NCI-H1105 treated with DMSO at 0.1 percent for 48 hours (cell line): Measurements from ENCODE around the gene MFGE8.

ENCODE experiments used
- DNase-seq: peaks from one replicate; lab custom pipeline; 2025; lab: John Stamatoyannopoulos, UW

MFGE8 gene

DNA sequence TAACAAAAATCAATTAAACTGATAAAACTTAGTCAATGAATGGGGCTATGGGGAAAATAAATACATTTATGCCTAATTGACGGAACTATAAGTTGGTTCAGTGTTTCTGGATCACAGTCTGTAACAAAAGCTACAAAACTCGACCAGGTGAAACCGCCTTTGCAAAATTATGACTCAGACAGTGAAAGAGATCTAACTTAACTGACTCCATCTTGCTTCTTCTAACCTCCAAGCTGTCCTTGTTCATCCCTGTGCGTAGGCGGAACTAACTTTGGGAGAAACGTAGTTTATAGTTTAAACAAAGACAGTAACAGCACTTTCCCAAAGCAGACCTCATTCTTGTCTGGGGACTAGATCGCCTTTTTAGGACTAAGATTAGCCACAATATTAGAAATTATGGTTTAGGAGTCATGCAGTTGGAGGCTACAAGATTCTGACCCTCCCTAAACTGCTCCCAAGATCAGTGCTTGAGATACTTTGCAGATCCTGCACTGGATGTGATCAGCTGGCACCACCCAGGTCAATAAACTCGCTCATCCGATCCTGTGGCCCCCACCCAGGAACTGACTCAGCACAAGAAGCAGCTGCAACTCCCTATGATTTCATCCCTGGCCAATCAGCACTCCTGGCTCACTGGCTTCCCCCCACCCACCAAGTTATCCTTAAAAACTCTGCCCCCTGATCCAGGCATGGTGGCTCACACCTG is 7.2 kb upstream of the MFGE8 start:
- DNase-seq: no peak

DNA sequence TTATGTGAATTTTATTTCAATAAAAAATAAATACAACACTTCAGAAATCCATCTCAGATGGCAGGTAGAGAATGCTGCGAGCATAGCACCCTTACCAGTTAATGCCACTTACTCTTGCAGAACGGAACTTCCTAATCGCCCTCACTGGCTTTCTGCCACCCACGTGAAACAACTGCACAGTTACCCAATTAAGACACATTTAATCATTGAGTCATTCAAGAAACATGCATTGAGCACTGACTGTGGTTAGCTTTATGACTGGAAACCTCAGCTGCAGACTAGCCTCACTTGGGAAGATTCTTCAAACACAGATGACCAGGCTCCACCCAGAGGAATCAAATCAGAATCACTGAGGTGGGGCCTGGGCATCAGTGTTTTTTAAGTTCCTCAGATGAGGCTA is 5.6 kb upstream of the MFGE8 start:
- DNase-seq: peak; percentile 20

DNA sequence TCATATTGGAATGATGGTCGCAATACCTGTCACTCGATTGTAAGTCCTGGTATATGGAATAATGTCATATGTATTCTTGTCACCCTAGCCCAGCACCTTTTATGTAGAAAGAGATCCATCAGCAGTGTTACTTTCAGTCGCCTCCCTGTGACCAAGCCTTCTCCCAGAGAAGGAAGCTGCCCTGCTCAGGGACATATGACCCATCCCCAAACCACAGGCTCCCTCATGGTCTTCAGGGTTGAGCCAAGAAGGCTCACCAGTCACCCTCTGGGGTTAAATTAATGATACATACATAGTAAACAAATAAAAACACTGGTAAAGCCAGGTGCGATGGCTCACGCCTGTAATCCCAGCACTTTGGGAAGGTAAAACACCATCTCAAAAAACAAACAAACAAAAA is 4.6 kb upstream of the MFGE8 start:
- DNase-seq: no peak

DNA sequence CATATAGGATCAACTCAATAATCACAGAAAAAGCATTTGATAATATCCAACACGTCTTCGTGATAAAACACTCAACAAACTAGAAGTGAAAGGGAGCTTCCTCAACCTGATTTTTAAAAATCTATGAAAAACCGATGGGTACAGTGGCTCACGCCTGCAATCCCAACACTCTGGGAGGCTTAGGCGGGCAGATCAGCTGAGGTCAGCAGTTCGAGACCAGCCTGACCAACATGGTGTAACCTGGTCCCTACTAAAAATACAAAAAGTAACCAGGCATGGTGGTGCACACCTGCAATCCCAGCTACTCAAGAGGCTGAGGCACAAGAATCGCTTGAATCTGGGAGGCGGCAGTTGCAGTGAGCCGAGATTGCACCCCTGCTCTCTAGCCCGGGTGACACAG is 2.2 kb upstream of the MFGE8 start:
- DNase-seq: no peak

GRCh38 chr15:88913850-88914169 is 631 bp upstream of the MFGE8 start:
- no peak for DNase-seq

DNA sequence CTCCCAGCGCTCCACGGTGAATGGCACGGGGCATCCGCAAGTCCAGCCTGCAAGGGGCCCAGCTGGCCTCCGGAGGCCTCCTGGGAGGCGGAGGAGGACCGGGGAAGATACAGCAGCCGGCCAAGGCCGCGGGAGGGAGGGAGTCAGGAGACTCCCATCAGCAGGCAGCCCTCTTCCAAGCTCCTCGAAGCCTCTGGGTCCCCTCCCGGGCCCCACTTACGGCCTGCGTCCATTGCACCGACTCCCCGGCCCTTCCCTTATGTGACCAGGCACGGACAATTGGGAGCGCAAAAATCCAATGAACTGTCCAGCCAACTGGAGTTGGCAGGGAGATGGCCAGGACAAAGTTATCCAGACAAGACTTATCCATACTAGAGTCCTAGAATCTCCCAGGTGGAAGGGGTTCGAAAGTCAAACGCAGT is 668 bp downstream of the MFGE8 start:
- no peak for DNase-seq

- DNase-seq: no peak
Measured at GRCh38 chr15:88911766-88912118, 1.4 kb downstream of the MFGE8 start.

DNA sequence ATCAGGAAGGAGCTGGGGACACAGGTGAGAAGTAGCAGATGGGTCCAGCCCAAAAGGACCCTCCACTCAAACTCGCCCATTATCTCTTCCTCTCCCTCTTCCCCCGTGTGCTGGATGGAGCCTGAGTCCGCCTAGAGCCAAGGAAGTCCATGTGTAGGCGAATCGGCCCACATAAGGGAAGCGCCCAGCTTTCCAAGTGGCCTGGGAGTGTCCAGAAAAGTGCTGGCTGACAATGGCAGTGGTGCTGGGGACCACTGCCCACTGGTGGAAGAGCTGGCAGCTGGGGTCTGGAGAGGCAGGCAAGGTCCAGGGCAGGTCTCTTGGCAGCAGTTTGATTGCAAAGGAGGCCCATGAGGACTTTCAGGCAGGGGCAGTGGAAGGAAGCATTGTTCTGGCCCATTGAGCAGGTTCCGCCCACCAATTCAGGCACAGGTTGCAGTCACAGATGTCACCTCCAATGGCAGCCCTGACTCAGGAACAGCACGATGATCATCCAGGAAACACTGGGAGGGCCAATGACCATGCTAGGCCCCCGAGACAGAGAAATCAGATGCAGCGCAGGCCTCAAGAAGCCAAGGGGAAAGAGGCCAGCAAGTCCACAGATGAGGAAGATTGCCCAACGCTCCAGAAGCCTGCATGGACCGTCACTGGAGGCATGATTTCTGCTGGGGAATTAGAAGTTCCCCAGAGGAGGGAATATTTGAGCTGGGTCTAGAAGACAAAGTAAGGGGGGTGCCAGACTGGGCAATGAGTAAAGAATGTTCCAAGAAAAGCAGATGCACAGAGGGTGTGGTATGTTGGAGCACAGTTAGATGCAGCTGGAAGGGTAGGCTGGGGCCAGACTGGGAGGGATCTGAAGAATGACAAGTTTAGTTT is 3.0 kb downstream of the MFGE8 start:
- DNase-seq: no peak

DNA sequence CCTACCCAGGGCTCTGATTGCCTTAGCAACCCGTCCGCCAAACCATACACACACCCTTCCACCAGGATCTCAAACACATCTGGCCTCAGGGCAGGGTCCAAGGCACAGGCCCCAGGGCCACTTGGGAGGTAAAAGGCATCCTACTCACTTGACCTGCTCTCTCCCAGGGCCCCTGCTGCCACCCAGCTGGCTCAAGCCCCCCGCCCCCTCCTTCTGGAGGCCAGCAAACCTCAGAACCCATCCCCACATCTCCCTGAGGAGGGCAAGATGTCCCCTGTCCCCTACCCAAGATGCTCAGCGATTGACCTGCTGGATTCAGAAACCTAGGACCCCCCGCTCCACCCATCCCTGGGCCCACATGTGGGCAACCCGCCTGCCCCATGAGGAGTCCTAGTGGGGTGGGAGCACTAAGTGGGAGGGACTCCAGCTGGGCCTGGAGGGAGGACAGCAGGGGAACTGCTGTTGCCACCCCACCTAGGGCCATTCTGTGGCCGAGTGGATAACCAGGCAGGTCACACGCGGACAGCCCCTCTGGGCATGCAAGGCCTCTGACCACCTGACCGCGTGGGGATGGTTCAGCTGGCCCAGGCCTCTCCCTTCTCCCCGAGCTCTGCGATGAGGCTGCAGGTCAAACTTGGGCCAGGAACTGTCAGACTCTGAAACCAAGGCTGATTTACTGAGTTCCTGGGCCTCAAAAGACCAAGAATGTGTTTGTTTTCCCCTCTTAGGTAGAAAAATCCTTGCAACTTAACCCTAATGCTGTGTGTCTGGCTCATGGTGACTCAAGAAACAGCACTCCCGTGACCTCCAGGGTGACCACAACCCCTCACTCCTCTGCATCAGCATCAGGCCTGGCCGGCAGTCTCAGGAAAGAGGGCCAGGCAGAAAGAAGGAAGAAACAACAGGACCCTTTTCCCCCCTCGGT is 4.2 kb downstream of the MFGE8 start:
- no peak for DNase-seq

GRCh38 chr15:88908123-88908522 is 5.1 kb downstream of the MFGE8 start:
- DNase-seq: no peak

GRCh38 chr15:88907111-88907510 is 6.1 kb downstream of the MFGE8 start:
- no peak for DNase-seq

- no peak for DNase-seq
Measured at GRCh38 chr15:88906551-88906950, 6.6 kb downstream of the MFGE8 start.

DNA sequence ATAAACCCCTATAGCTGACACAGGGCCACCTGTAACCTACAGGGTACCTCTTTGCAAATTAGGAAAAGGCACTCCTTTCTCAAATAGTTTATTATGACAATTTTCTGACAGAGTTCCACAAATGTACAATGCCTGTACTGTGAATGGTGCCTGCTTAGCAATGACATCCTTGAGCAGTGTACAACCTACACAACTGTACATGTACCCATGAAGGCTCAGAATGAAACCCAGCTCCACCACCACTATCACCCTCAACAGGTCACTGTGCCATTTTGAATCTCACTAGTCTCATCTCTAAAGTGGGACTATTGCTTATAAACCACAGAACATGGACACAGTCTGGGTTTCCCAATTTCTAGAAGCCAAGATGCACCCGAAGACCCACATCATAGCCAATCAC is 7.0 kb downstream of the MFGE8 start:
- DNase-seq: no peak

DNA sequence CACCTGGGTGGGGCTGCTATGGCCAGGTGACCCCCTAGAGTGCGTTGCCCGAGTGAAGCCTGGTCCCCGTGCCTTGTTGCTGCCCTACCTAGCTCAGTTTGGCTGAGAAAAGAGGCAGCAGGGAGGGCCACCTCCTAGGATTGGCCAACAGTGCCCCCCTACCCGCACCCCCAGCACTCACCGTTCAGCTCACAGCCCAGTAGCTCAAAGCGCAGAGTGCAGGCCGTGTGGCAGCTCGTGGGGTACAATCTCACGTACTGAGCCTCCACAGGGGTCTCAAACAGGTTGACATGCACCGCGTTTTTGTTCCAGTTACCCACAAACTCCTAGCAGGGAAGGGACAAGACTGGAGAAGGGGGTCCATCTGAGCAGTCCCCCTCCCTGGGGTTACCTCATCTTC is 7.6 kb downstream of the MFGE8 start:
- no peak for DNase-seq

GRCh38 chr15:88904624-88905327 is 8.4 kb downstream of the MFGE8 start:
- peak; percentile 49 for DNase-seq

GRCh38 chr15:88904257-88904623 is 8.9 kb downstream of the MFGE8 start:
- DNase-seq: no peak

DNA sequence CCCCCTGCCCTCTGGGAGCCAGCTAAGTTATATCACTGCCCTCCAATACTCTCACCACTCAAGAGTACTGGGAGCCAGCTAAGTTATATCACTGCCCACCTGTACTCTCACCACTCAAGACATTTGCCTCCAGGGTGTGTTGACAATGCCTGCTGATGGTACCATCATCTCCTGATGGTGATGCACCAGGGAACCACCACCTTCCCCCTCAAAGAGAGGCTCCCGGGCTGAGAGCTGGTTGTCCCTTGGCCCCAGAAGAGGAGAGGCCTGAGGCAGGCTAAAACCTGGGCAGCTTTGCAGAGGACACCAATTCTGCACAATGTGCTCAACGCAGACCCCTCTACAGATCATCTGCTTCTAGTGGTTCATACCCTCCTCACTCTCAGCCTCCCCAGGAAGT is 10.3 kb downstream of the MFGE8 start:
- no peak for DNase-seq

- DNase-seq: no peak
Measured at GRCh38 chr15:88902221-88902835, 10.9 kb downstream of the MFGE8 start.

GRCh38 chr15:88901508-88902220 is 11.5 kb downstream of the MFGE8 start:
- no peak for DNase-seq

GRCh38 chr15:88900982-88901418 is 12.2 kb downstream of the MFGE8 start:
- no peak for DNase-seq
